Measurements from ENCODE around the gene DGKD. TPM values are rescaled to one million over a fixed set of nuclear protein-coding genes. Genes with fewer than 3 reads are reported as not detected.

Gene DGKD
- total and polyA plus RNA-seq, 10 of the 15 experiments (the other 5 are each of a cell fraction or from before 2014, with no cell fraction given), result 2.7 to 81.9 (median 27.0) TPM

- H3K27me3 ChIP-seq (replicated peaks in 1 of 2; ENCODE audit: control insufficient read depth in 2 of 2, insufficient read depth in 2 of 2, low read length in 1 of 2), result no peaks in the 10 kb centered on the region
- no peaks in the 10 kb centered on the region for H3K79me2 ChIP-seq (ENCODE audit: control insufficient read depth, insufficient read depth, low read length)
- no peak overlapping the region for H3K4me3 ChIP-seq
- no TSS peak for BruUV-seq (replicated peaks)
- ChIA-PET RAD21 (ENCODE audit: unreplicated experiment) (no interaction called here), POLR2A (no interaction called here), CTCF (no interaction called here), SMC1A (ENCODE audit: uncharacterized antibody, unreplicated experiment) (no interaction called here)
- intact Hi-C loops (cut with micrococcal nuclease; ENCODE audit: unreplicated experiment), result loop anchor here (10.0 kb wide), 1 partner anchor 229 kb away; the partner anchor contains the start of genes UGT1A4 and UGT1A5
- in situ Hi-C loops (cut with MboI), result no loop called here
- H3K9ac ChIP-seq (ENCODE audit: control insufficient read depth, insufficient read depth, low read length), result no peak overlapping the region
- FAIRE-seq, result no peak
- no peak overlapping the region for H3K4me2 ChIP-seq (ENCODE audit: control insufficient read depth, insufficient read depth)
- no peak overlapping the region for H2AFZ ChIP-seq (ENCODE audit: control insufficient read depth, low read depth, low read length)
- peaks cover 1 to 5% of the 10 kb centered on the region in 2 experiments; a peak in 3 of 4 replicates for H3K36me3 ChIP-seq (ENCODE audit: control insufficient read depth in 2 of 2, insufficient read depth in 2 of 2, low read length in 1 of 2)
- H3K9me3 ChIP-seq (replicated peaks; ENCODE audit: control insufficient read depth, insufficient read depth, low read length), result no peaks in the 10 kb centered on the region
- H3K4me1 ChIP-seq (ENCODE audit: control insufficient read depth, insufficient read depth, low read length), result no peaks in the 10 kb centered on the region
- TF ChIP-seq BCL3 (IDR thresholded peaks at IDR 0.05; ENCODE audit: borderline replicate concordance, insufficient read depth, low read depth, low read length, poor library complexity, severe bottlenecking) (no peak), IRF5 (IDR thresholded peaks at IDR 0.05; ENCODE audit: borderline replicate concordance) (no peak), MTA3 (IDR thresholded peaks at IDR 0.05; ENCODE audit: borderline replicate concordance, low read length) (no peak), ZBTB4 (CRISPR knock-in tag; IDR thresholded peaks at IDR 0.05) (no peak), NR2C2 (IDR thresholded peaks at IDR 0.05; ENCODE audit: borderline replicate concordance, control insufficient read depth, insufficient read length, low read depth) (no peak), SIX5 (IDR thresholded peaks at IDR 0.05; ENCODE audit: low read depth, low read length, severe bottlenecking) (no peak), MYC (IDR thresholded peaks at IDR 0.05; ENCODE audit: insufficient read depth, insufficient read length, insufficient replicate concordance, low read length, severe bottlenecking) (no peak), BRCA1 (IDR thresholded peaks at IDR 0.05; ENCODE audit: low read depth, low read length) (no peak), NR2C1 (IDR thresholded peaks at IDR 0.05) (no peak), ZSCAN29 (IDR thresholded peaks at IDR 0.05) (no peak), ASH2L (IDR thresholded peaks at IDR 0.05; ENCODE audit: borderline replicate concordance, low read depth) (no peak), FOXM1 (IDR thresholded peaks at IDR 0.05; ENCODE audit: low read depth, low read length) (no peak), TCF7 (IDR thresholded peaks at IDR 0.05; ENCODE audit: borderline replicate concordance) (no peak), ELK1 (IDR thresholded peaks at IDR 0.05; ENCODE audit: low read depth, low read length) (no peak), ATF3 (IDR thresholded peaks at IDR 0.05; ENCODE audit: borderline replicate concordance, extremely low read depth, low read depth, low read length) (no peak)
- no peak overlapping the region for H3K27ac ChIP-seq (ENCODE audit: control insufficient read depth, insufficient read depth)
- 90% methylated on average over 15 of the region's 15 CpGs for WGBS (ENCODE audit: insufficient coverage, insufficient replicate concordance, low lambda C conversion rate, missing lambda C conversion rate)
- no peak for DNase-seq (ENCODE audit: low read depth, low spot score)
- H4K20me1 ChIP-seq (ENCODE audit: control insufficient read depth, insufficient read depth), result no peaks in the 10 kb centered on the region
- no peak for ATAC-seq
Measured at GRCh38 chr2:233485726-233486125, 131.4 kb downstream of the DGKD start.
